Prostate gland (tissue), 2 donors: ENCODE data around the gene C17orf67.

Experiments
- POLR2A ChIP-seq: fragments of 450-650 bp; IDR thresholded peaks from one replicate; pipeline ENCODE4 v1.6.1; 2016; ENCODE audit warnings: antibody characterized with exemption, mild to moderate bottlenecking
- TF ChIP-seq, protein P1 (sequence below), 4 experiments: fragments of 200-600 bp in 2 of 4; fragments of 450-650 bp in 2 of 4; sonication (generic) in 2 of 4; IDR thresholded peaks; 1 replicate in 3 of 4; 2 replicates in 1 of 4; pipeline ENCODE4 v1.5.1; 2016 to 2019; ENCODE audit warnings: antibody characterized with exemption in 4 of 4, mild to moderate bottlenecking in 2 of 4, moderate library complexity in 2 of 4

DNA sequence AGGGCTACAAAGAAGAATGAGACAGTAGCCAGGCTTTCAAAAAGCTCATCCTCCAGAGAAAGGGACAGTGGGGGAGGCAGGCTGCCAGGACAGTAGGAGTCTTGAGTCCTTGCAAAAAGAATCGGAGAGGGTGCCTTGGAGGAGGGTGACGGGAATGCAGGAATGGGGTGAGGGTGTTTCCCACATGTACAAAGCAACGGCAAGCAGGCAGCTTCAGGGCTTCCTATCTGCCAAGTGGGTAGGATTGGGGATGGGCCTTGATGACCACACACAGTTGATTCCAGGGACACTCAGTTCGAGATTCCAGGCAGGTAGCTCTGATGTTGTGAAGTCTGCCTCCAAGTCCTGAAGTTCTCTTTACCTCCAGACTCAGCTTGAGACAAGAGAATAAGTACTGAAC lies 54.4 kb downstream of the C17orf67 start:
- TF ChIP-seq, protein P1, sequence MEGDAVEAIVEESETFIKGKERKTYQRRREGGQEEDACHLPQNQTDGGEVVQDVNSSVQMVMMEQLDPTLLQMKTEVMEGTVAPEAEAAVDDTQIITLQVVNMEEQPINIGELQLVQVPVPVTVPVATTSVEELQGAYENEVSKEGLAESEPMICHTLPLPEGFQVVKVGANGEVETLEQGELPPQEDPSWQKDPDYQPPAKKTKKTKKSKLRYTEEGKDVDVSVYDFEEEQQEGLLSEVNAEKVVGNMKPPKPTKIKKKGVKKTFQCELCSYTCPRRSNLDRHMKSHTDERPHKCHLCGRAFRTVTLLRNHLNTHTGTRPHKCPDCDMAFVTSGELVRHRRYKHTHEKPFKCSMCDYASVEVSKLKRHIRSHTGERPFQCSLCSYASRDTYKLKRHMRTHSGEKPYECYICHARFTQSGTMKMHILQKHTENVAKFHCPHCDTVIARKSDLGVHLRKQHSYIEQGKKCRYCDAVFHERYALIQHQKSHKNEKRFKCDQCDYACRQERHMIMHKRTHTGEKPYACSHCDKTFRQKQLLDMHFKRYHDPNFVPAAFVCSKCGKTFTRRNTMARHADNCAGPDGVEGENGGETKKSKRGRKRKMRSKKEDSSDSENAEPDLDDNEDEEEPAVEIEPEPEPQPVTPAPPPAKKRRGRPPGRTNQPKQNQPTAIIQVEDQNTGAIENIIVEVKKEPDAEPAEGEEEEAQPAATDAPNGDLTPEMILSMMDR (IDR thresholded peaks at IDR 0.05), result no peak
- TF ChIP-seq POLR2A, result no peak
